Activated naive CD8-positive, alpha-beta T cell treated with anti-CD3 and anti-CD28 coated beads, Interleukin-2, amount 10 ng/mL, durations not matched to agents 7 days and 5 days (primary cell): ENCODE results near the gene GTF3C1. TPM values are rescaled to one million over a fixed set of nuclear protein-coding genes. Genes with fewer than 3 reads are reported as not detected.

Experiments used
- ATAC-seq: fragments of 150-1000 bp; cut with Tn5 transposase; one replicate; pipeline ENCODE4 v1.10.0; 2021; ENCODE audit warnings: low read depth, moderate library complexity
- POLR2A ChIA-PET: fragments of 350-600 bp; sonication (Branson Sonifier 250); formaldehyde crosslinking; loops from one replicate; lab custom pipeline; 2021; ENCODE audit warnings: antibody characterized with exemption; lab: Charles Lee
- DNase-seq: peaks from one replicate; pipeline ENCODE4 v3.0.0; 2021
- H3K27ac Mint-ChIP-seq: one replicate; pipeline ENCODE4 v1.8.0; 2022; ENCODE audit warnings: mild to moderate bottlenecking, mixed read lengths
- H3K27me3 Mint-ChIP-seq: one replicate; pipeline ENCODE4 v1.8.0; 2022; ENCODE audit warnings: mild to moderate bottlenecking, moderate library complexity, mixed read lengths
- H3K36me3 Mint-ChIP-seq: one replicate; pipeline ENCODE4 v1.8.0; 2021; ENCODE audit warnings: mild to moderate bottlenecking, mixed read lengths
- H3K4me1 Mint-ChIP-seq: one replicate; pipeline ENCODE4 v1.8.0; 2021; ENCODE audit warnings: mixed read lengths
- H3K4me3 Mint-ChIP-seq: one replicate; pipeline ENCODE4 v1.8.0; 2022; ENCODE audit warnings: mild to moderate bottlenecking, moderate library complexity, mixed read lengths
- H3K9me3 Mint-ChIP-seq: one replicate; pipeline ENCODE4 v1.8.0; 2021; ENCODE audit warnings: mixed read lengths
- total RNA-seq, 2 experiments: library from RNA; stranded (reverse); gene quantifications; one replicate each; pipeline ENCODE4 v1.2.3, GENCODE V29; 2021

GTF3C1 gene, protein sequence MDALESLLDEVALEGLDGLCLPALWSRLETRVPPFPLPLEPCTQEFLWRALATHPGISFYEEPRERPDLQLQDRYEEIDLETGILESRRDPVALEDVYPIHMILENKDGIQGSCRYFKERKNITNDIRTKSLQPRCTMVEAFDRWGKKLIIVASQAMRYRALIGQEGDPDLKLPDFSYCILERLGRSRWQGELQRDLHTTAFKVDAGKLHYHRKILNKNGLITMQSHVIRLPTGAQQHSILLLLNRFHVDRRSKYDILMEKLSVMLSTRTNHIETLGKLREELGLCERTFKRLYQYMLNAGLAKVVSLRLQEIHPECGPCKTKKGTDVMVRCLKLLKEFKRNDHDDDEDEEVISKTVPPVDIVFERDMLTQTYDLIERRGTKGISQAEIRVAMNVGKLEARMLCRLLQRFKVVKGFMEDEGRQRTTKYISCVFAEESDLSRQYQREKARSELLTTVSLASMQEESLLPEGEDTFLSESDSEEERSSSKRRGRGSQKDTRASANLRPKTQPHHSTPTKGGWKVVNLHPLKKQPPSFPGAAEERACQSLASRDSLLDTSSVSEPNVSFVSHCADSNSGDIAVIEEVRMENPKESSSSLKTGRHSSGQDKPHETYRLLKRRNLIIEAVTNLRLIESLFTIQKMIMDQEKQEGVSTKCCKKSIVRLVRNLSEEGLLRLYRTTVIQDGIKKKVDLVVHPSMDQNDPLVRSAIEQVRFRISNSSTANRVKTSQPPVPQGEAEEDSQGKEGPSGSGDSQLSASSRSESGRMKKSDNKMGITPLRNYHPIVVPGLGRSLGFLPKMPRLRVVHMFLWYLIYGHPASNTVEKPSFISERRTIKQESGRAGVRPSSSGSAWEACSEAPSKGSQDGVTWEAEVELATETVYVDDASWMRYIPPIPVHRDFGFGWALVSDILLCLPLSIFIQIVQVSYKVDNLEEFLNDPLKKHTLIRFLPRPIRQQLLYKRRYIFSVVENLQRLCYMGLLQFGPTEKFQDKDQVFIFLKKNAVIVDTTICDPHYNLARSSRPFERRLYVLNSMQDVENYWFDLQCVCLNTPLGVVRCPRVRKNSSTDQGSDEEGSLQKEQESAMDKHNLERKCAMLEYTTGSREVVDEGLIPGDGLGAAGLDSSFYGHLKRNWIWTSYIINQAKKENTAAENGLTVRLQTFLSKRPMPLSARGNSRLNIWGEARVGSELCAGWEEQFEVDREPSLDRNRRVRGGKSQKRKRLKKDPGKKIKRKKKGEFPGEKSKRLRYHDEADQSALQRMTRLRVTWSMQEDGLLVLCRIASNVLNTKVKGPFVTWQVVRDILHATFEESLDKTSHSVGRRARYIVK (N-terminal part only)
- 10 to 100 TPM; 55.3 to 56.1 TPM for total RNA-seq

DNA sequence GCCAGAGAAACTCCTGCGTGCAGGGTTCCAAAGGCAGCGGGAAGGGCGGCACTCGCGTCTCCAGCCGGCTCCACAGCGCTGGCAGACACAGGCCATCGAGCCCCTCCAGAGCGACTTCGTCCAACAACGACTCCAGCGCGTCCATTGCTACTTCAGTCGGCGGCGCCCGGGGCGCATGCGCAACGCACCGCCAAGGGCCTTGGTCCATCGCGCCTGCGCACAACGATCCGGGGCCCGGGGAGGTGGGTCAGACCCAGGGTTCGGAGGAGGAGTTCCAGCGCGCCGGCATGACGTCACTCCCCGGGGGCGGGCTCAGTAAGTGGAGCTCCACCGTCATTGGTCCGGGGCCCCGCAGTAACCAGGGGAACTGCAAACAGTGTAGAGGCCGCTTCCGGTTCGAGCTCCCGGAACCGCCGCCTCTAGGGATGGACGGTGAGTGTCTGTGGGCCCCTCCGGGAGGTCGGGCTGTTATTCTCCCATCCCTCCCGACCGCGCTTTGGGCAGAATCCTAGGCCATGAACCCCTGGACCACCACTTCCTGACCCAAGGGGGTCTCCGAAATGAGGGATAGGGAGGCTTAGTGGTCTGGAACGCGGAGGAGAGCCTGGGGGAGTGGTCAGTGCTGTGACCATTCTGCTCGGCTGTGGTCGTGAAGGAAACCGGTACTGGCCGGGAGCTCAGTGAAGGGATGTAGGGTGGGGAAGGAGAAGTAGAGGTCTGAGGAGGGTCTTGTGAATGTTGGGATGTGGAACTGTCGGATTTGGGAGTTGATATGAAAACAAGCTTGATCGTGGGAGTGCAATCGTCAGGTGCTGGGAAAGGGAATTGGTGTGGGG is at the start of gene GTF3C1, which contains the start of gene KATNIP:
GTF3C1 (minus strand) TSS at position 168 of the 836 bp plus-strand sequence; CDS start at position 145, 23 bp downstream.
KATNIP (plus strand) TSS at position 399 of the 836 bp plus-strand sequence; CDS start at position 426, 27 bp downstream.
- ATAC-seq (peak; percentile 95), DNase-seq (peak; percentile 100)
- Mint-ChIP-seq H3K4me1 (peaks cover 23% of the 10 kb centered on the region), H3K9me3 (no peaks in the 10 kb centered on the region), H3K27me3 (no peaks in the 10 kb centered on the region), H3K27ac (peak within 1 kb of the TSS; percentile 83), H3K36me3 (peaks cover 4% of the 10 kb centered on the region), H3K4me3 (peak within 1 kb of the TSS; percentile 92)
- POLR2A ChIA-PET: interaction anchor here (0.5 to 1.8 kb wide), 10 partner anchors 9 to 440 kb away, joined by 3 to 8 read pairs (median 4); no protein-coding TSS in a partner anchor

DNA sequence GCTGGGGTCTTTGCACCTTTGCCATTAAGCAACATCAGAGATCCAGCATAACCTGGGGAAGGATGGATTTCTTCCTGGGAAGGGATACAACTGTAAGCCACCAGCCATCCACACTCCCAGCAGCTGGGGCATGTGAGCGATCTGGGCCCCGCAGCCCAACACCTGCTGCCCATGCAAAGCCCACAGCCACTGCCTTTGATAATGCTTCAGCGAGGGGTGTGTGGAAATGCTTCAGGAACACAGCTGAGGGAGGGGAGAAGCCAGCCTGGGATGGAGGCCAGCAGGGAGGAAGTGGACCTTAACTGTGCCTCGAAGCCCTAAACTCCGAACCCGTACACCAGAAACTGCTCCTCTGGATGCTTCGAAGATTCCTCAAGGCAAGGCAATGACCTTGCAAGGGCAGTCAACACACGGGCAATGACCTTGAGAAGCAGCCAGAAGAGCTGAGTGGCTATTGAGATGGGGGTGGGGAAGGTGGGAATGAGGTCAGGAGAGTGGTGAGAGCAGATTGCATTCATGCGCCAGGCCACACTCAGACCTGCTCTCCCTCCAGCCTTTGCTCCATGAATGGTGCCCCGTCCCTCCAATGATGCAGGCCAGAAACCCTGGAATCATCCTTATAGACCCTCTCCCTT is 49.3 kb upstream of the GTF3C1 start:
- POLR2A ChIA-PET: no interaction called here
- ATAC-seq: no peak
- DNase-seq: no peak
- Mint-ChIP-seq H3K9me3 (no peaks in the 10 kb centered on the region), H3K27ac (no peak overlapping the region), H3K27me3 (no peaks in the 10 kb centered on the region), H3K4me1 (no peaks in the 10 kb centered on the region), H3K36me3 (no peaks in the 10 kb centered on the region), H3K4me3 (no peak overlapping the region)

DNA sequence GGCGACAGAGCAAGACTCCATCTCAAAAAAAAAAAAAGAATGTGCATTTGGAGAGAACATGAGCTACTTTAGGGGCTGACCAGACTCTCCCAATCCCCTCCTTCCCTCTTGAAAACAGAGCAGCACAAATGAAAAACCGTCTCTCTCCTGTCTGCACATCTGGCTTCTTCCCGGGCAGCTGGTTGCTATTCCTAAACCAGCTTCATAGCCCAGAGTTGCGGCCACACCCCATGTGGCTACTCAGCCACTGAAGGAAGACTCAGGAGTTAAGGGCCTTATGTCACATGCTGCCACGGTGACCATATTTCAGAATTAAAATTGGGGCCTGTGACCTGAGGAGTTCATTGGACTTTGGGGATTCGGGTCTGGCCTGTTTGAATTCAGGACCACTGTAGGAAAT is 48.5 kb upstream of the GTF3C1 start:
- no peak overlapping the region for H3K27ac Mint-ChIP-seq
- no peaks in the 10 kb centered on the region for H3K4me1 Mint-ChIP-seq
- no peaks in the 10 kb centered on the region for H3K9me3 Mint-ChIP-seq
- no peaks in the 10 kb centered on the region for H3K27me3 Mint-ChIP-seq
- H3K36me3 Mint-ChIP-seq: no peaks in the 10 kb centered on the region
- no peak for DNase-seq
- H3K4me3 Mint-ChIP-seq: no peak overlapping the region
- ATAC-seq: no peak
- POLR2A ChIA-PET: interaction anchor here (0.6 kb wide), 1 partner anchor 299 kb away, joined by 4 read pairs; no protein-coding TSS in a partner anchor

DNA sequence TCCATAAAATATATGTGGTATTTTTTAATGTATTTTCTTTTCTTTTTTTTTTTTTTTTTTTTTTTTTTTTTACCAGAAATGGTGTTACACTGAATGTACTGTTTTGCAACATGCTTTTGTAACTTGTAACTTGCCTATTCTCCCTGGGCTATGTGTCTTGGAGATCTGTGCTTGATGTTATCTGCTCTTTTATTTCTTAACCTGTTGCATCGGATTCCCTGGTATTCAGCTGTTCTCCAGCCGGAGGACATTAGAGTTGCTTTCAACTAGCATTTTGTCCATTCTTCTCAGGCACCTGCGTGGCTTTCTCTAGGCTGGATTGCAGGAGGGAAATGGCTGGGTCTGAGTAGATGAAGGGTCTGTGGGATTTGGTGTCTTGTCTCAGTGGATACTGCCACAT is 47.6 kb upstream of the GTF3C1 start:
- Mint-ChIP-seq H3K27me3 (no peaks in the 10 kb centered on the region), H3K36me3 (no peaks in the 10 kb centered on the region), H3K9me3 (no peaks in the 10 kb centered on the region), H3K4me3 (no peak overlapping the region), H3K27ac (no peak overlapping the region), H3K4me1 (no peaks in the 10 kb centered on the region)
- DNase-seq (no peak), ATAC-seq (no peak)
- POLR2A ChIA-PET: no interaction called here

DNA sequence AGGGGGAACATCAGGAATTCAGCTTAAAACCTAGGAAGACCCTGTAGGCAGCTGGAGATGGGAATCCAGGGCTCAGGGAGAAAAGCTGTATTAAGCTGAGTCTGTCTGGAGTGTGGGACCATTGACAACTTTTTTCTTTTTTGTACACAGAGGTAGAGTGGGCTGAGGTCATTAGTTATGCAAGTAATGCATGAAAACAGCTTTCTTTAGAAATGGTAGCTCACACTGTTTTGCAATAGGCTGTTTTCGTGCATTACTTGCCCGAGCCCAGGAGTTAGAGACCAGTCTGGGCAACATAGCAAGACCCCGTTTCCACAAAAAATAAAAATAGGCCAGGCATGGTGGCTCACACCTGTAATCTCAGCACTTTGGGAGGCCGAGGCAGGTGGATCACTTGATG is 46.7 kb upstream of the GTF3C1 start:
- Mint-ChIP-seq H3K4me1 (no peaks in the 10 kb centered on the region), H3K9me3 (no peaks in the 10 kb centered on the region), H3K27me3 (no peaks in the 10 kb centered on the region), H3K4me3 (no peak overlapping the region), H3K27ac (no peak overlapping the region), H3K36me3 (no peaks in the 10 kb centered on the region)
- ATAC-seq (no peak), DNase-seq (no peak)
- POLR2A ChIA-PET: no interaction called here

DNA sequence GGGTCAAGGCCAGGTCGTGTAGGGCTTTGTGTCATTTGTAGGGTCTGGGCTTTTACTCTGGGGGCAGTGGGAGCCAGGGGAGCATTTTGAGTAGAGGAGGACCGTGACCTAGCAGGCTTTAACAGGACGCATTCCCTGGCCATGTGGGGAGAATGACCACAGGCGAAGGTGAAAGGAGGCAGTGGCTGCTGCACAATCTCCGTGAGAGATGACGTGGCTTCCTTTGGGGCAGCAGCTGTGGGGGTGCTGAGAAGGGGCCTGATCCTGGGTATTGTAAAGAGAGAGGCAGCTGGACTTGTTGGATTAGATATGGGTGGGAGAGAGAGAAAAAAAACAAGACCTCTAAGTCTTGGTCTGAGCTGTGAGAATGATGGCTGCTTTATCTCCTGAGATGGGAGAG is 46.3 kb upstream of the GTF3C1 start:
- Mint-ChIP-seq H3K27ac (no peak overlapping the region), H3K4me1 (no peaks in the 10 kb centered on the region), H3K36me3 (no peaks in the 10 kb centered on the region), H3K9me3 (no peaks in the 10 kb centered on the region), H3K27me3 (no peaks in the 10 kb centered on the region), H3K4me3 (no peak overlapping the region)
- no peak for ATAC-seq
- DNase-seq: no peak
- POLR2A ChIA-PET: no interaction called here

DNA sequence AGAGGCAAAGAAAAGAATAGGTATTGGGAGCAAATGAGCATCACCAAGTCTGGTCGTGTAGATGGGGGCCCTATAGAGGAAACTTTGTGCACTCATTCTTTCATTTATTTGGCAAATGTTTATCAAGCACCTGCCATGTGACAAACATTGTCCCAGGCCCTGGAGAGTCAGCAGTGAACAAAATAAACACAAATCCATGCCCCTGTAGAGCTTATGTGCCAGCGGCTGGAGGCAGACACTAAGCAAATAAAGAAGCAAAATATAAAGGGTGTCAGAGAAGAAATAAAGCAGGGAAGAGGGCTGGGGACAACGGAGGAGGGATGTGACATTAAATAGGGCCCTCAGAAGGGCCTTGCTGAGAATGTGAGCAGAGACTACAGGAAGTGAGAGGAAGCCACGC is 45.8 kb upstream of the GTF3C1 start:
- Mint-ChIP-seq H3K4me1 (no peaks in the 10 kb centered on the region), H3K4me3 (no peak overlapping the region), H3K36me3 (no peaks in the 10 kb centered on the region), H3K27me3 (no peaks in the 10 kb centered on the region), H3K27ac (no peak overlapping the region), H3K9me3 (no peaks in the 10 kb centered on the region)
- ATAC-seq: no peak
- POLR2A ChIA-PET: no interaction called here
- no peak for DNase-seq

DNA sequence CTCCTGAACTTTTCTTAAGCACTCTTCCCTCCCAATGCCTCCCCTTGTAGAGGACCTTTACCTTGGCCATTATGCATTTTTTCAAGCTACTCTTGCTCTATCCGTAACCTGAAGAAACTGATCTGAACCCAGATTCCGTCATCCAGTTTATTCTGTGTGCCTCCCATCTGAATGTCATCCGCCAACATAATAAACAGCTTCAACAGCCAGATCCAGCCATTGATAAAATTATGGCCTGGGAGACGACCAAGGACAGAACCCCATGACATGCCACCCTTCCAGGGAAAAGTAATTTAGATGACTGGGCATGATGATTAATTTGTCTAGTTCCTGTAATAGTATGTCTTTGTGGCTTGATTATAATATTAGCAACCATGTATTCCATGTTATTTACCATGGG is 42.1 kb upstream of the GTF3C1 start:
- Mint-ChIP-seq H3K27me3 (no peaks in the 10 kb centered on the region), H3K9me3 (no peaks in the 10 kb centered on the region), H3K36me3 (no peaks in the 10 kb centered on the region), H3K4me1 (no peaks in the 10 kb centered on the region), H3K4me3 (no peak overlapping the region), H3K27ac (no peak overlapping the region)
- POLR2A ChIA-PET: no interaction called here
- ATAC-seq (no peak), DNase-seq (no peak)

DNA sequence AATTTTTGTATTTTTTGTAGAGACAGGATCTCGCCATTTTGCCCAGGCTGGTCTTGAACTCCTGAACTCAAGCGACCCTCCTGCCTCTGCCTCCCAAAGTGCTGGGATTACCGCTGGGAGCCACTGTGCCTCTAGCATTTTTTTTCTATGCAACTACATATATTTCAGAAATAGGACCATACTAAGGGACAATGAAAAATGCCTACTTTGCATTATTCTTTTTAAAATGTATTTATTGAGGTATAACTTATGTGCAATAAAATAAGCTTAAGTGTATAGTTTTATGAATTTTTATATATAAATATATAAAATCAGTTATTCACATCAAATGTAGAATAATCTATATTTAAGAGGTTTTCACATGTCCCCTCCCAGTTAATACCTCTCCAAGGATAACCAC is 38.3 kb upstream of the GTF3C1 start:
- Mint-ChIP-seq H3K9me3 (no peaks in the 10 kb centered on the region), H3K4me3 (no peak overlapping the region), H3K36me3 (peaks cover 5% of the 10 kb centered on the region), H3K27me3 (no peaks in the 10 kb centered on the region), H3K4me1 (no peaks in the 10 kb centered on the region), H3K27ac (no peak overlapping the region)
- no peak for DNase-seq
- POLR2A ChIA-PET: interaction anchor here (0.6 kb wide), 1 partner anchor 37 kb away, joined by 3 read pairs; no protein-coding TSS in a partner anchor
- no peak for ATAC-seq

DNA sequence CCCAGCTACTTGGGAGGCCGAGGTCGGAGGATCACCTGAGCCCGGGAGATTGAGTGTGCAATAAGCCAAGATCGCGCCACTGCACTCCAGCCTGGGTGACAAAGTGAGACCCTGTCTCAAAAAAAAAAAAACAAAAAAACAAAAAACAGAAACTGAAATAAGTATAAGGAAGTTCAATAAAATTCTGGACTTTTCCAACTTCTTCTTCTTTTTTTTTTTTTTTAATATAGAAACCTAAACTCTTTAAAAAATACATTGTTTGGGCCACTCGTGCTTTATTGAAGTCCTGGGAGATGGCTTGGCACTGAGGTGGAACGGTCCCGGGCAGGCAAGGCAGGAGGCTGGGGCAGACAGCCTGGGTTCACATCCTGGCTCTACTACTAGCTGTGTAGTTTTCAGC is 37.0 kb upstream of the GTF3C1 start:
- no peaks in the 10 kb centered on the region for H3K27me3 Mint-ChIP-seq
- no peaks in the 10 kb centered on the region for H3K9me3 Mint-ChIP-seq
- no peak overlapping the region for H3K4me3 Mint-ChIP-seq
- POLR2A ChIA-PET: no interaction called here
- H3K4me1 Mint-ChIP-seq: no peaks in the 10 kb centered on the region
- no peak overlapping the region for H3K27ac Mint-ChIP-seq
- ATAC-seq (no peak), DNase-seq (no peak)
- peaks cover 10% of the 10 kb centered on the region for H3K36me3 Mint-ChIP-seq

DNA sequence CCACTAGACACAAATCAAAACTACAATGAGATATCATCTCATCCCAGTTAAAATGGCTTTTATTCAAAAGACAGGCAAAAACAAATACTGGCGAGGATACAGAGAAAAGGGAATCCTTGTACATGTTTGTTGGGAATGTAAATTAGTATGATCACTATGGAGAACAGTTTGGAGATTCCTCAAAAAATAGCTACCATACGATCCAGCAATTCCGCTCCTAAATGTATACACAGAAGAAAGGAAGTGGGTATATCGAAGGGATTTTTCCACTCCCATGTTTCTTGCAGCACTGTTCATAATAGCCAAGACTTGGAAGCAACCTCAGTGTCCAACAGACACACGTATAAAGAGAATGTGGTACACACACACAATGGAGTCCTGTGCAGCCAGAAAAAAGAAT is 35.5 kb upstream of the GTF3C1 start:
- H3K9me3 Mint-ChIP-seq: no peaks in the 10 kb centered on the region
- ATAC-seq: no peak
- H3K4me3 Mint-ChIP-seq: no peak overlapping the region
- DNase-seq: no peak
- no peak overlapping the region for H3K27ac Mint-ChIP-seq
- peaks cover 1% of the 10 kb centered on the region for H3K4me1 Mint-ChIP-seq
- H3K36me3 Mint-ChIP-seq: peaks cover 10% of the 10 kb centered on the region
- H3K27me3 Mint-ChIP-seq: no peaks in the 10 kb centered on the region
- POLR2A ChIA-PET: no interaction called here

DNA sequence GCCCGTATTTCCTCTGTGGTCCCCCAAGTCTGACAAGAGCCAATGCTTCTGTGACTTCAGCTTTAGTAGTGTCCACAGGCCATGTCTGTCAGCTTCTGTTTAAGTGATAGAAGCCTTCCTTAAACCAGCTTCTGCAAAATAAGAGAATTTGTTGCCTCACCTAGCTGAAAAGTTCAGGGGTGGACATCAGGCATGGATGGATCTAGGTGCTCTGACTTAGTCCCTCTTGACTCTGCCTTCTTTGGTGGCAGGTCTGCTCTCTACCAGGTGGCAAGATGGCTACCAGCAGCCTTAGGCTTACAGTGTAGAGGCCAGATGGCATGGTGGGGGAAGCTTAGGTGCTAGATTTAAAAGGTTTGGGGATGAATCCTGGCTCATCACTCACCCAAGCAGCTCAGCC is 33.9 kb upstream of the GTF3C1 start:
- Mint-ChIP-seq H3K36me3 (peaks cover 10% of the 10 kb centered on the region), H3K9me3 (no peaks in the 10 kb centered on the region), H3K4me1 (peaks cover 1% of the 10 kb centered on the region), H3K27me3 (no peaks in the 10 kb centered on the region), H3K27ac (no peak overlapping the region), H3K4me3 (no peak overlapping the region)
- no peak for DNase-seq
- no peak for ATAC-seq
- POLR2A ChIA-PET: no interaction called here
